Measurements from ENCODE around the gene CDH6.

Gene CDH6

GRCh38 chr5:31182136-31182535 is 11.3 kb upstream of the CDH6 start:
- H3K4me1 ChIP-seq (ENCODE audit: control extremely low read depth in 1 of 4, control insufficient read depth in 4 of 4, insufficient read depth in 4 of 4, low read length in 3 of 4), result no peaks in the 10 kb centered on the region
- ChIA-PET POLR2A (no interaction called here), CTCF (no interaction called here)
- 98% methylated on average over 5 of the region's 6 CpGs for WGBS (ENCODE audit: insufficient coverage)
- no peak overlapping the region for H3K27ac ChIP-seq (ENCODE audit: insufficient read depth in 1 of 2, low read depth in 1 of 2, low read length in 2 of 2, poor library complexity in 1 of 2, severe bottlenecking in 2 of 2)
- no peaks in the 10 kb centered on the region for H3K9me3 ChIP-seq (ENCODE audit: control extremely low read depth in 1 of 5, control insufficient read depth in 4 of 5, insufficient read depth in 2 of 5, low read depth in 1 of 5, low read length in 4 of 5)
- no peak for DNase-seq
- peaks cover 0 to 11% (median 0%) of the 10 kb centered on the region in 5 experiments for H3K27me3 ChIP-seq (replicated peaks in 2 of 5; ENCODE audit: control insufficient read depth in 4 of 5, insufficient read depth in 5 of 5, low read length in 4 of 5)
- no peaks in the 10 kb centered on the region for H3K36me3 ChIP-seq (ENCODE audit: control insufficient read depth in 4 of 4, insufficient read depth in 4 of 4, low read length in 3 of 4)
- H3K4me3 ChIP-seq (ENCODE audit: control insufficient read depth in 1 of 7, extremely low read depth in 1 of 7, insufficient read depth in 4 of 7, low read depth in 2 of 7, low read length in 6 of 7), result no peak overlapping the region

- ChIA-PET CTCF (interaction anchor here (1.0 to 2.7 kb wide), 8 partner anchors 10 to 381 kb away, joined by 3 to 11 read pairs (median 4); no protein-coding TSS in a partner anchor), POLR2A (no interaction called here)
- Histone ChIP-seq H3K36me3 (ENCODE audit: control insufficient read depth in 4 of 4, insufficient read depth in 4 of 4, low read length in 3 of 4) (no peaks in the 10 kb centered on the region), H3K9me3 (ENCODE audit: control extremely low read depth in 1 of 5, control insufficient read depth in 4 of 5, insufficient read depth in 2 of 5, low read depth in 1 of 5, low read length in 4 of 5) (no peaks in the 10 kb centered on the region), H3K27me3 (replicated peaks in 2 of 5; ENCODE audit: control insufficient read depth in 4 of 5, insufficient read depth in 5 of 5, low read length in 4 of 5) (peaks cover 0 to 9% (median 2%) of the 10 kb centered on the region in 5 experiments), H3K27ac (ENCODE audit: insufficient read depth in 1 of 2, low read depth in 1 of 2, low read length in 2 of 2, poor library complexity in 1 of 2, severe bottlenecking in 2 of 2) (no peak overlapping the region), H3K4me1 (ENCODE audit: control extremely low read depth in 1 of 4, control insufficient read depth in 4 of 4, insufficient read depth in 4 of 4, low read length in 3 of 4) (no peaks in the 10 kb centered on the region), H3K4me3 (ENCODE audit: control insufficient read depth in 1 of 7, extremely low read depth in 1 of 7, insufficient read depth in 4 of 7, low read depth in 2 of 7, low read length in 6 of 7) (no peak overlapping the region)
- no peak for DNase-seq
- WGBS (ENCODE audit: insufficient coverage), result 100% methylated on average over 4 of the region's 7 CpGs
Observed at GRCh38 chr5:31185951-31186350, 7.5 kb upstream of the CDH6 start.

GRCh38 chr5:31186672-31187267 is 6.7 kb upstream of the CDH6 start:
- H3K27me3 ChIP-seq (replicated peaks in 2 of 5; ENCODE audit: control insufficient read depth in 4 of 5, insufficient read depth in 5 of 5, low read length in 4 of 5), result peaks cover 0 to 10% (median 7%) of the 10 kb centered on the region in 5 experiments
- DNase-seq, result peak in 2 of 3 donors; percentile 53 to 54
- ChIA-PET CTCF (interaction anchor here (1.0 to 2.7 kb wide), 10 partner anchors 10 to 382 kb away, joined by 3 to 11 read pairs (median 4); no protein-coding TSS in a partner anchor), POLR2A (no interaction called here)
- 17% methylated on average over 3 of the region's 5 CpGs for WGBS (ENCODE audit: insufficient coverage)
- H3K4me1 ChIP-seq (ENCODE audit: control extremely low read depth in 1 of 4, control insufficient read depth in 4 of 4, insufficient read depth in 4 of 4, low read length in 3 of 4), result no peaks in the 10 kb centered on the region
- no peak overlapping the region for H3K27ac ChIP-seq (ENCODE audit: insufficient read depth in 1 of 2, low read depth in 1 of 2, low read length in 2 of 2, poor library complexity in 1 of 2, severe bottlenecking in 2 of 2)
- H3K36me3 ChIP-seq (ENCODE audit: control insufficient read depth in 4 of 4, insufficient read depth in 4 of 4, low read length in 3 of 4), result no peaks in the 10 kb centered on the region
- H3K9me3 ChIP-seq (ENCODE audit: control extremely low read depth in 1 of 5, control insufficient read depth in 4 of 5, insufficient read depth in 2 of 5, low read depth in 1 of 5, low read length in 4 of 5), result no peaks in the 10 kb centered on the region
- no peak overlapping the region for H3K4me3 ChIP-seq (ENCODE audit: control insufficient read depth in 1 of 7, extremely low read depth in 1 of 7, insufficient read depth in 4 of 7, low read depth in 2 of 7, low read length in 6 of 7)

GRCh38 chr5:31187591-31187990 is 5.9 kb upstream of the CDH6 start:
- ChIA-PET POLR2A (no interaction called here), CTCF (interaction anchor here (0.9 to 2.7 kb wide), 8 partner anchors 11 to 82 kb away, joined by 3 to 11 read pairs (median 4); no protein-coding TSS in a partner anchor)
- peaks cover 5 to 16% (median 12%) of the 10 kb centered on the region in 5 experiments for H3K27me3 ChIP-seq (replicated peaks in 2 of 5; ENCODE audit: control insufficient read depth in 4 of 5, insufficient read depth in 5 of 5, low read length in 4 of 5)
- H3K36me3 ChIP-seq (ENCODE audit: control insufficient read depth in 4 of 4, insufficient read depth in 4 of 4, low read length in 3 of 4), result no peaks in the 10 kb centered on the region
- no peak overlapping the region for H3K4me3 ChIP-seq (ENCODE audit: control insufficient read depth in 1 of 7, extremely low read depth in 1 of 7, insufficient read depth in 4 of 7, low read depth in 2 of 7, low read length in 6 of 7)
- WGBS (ENCODE audit: insufficient coverage), result 0% methylated on average over 1 of the region's 7 CpGs
- no peaks in the 10 kb centered on the region for H3K4me1 ChIP-seq (ENCODE audit: control extremely low read depth in 1 of 4, control insufficient read depth in 4 of 4, insufficient read depth in 4 of 4, low read length in 3 of 4)
- no peak overlapping the region for H3K27ac ChIP-seq (ENCODE audit: insufficient read depth in 1 of 2, low read depth in 1 of 2, low read length in 2 of 2, poor library complexity in 1 of 2, severe bottlenecking in 2 of 2)
- H3K9me3 ChIP-seq (ENCODE audit: control extremely low read depth in 1 of 5, control insufficient read depth in 4 of 5, insufficient read depth in 2 of 5, low read depth in 1 of 5, low read length in 4 of 5), result no peaks in the 10 kb centered on the region
- no peak for DNase-seq

- CTCF ChIA-PET, result interaction anchor here (2.4 kb wide), 1 partner anchor 12 kb away, joined by 5 read pairs; no protein-coding TSS in a partner anchor
- Histone ChIP-seq H3K9me3 (ENCODE audit: control extremely low read depth in 1 of 5, control insufficient read depth in 4 of 5, insufficient read depth in 2 of 5, low read depth in 1 of 5, low read length in 4 of 5) (no peaks in the 10 kb centered on the region), H3K27ac (ENCODE audit: insufficient read depth in 1 of 2, low read depth in 1 of 2, low read length in 2 of 2, poor library complexity in 1 of 2, severe bottlenecking in 2 of 2) (no peak overlapping the region), H3K4me3 (ENCODE audit: control insufficient read depth in 1 of 7, extremely low read depth in 1 of 7, insufficient read depth in 4 of 7, low read depth in 2 of 7, low read length in 6 of 7) (no peak overlapping the region), H3K36me3 (ENCODE audit: control insufficient read depth in 4 of 4, insufficient read depth in 4 of 4, low read length in 3 of 4) (no peaks in the 10 kb centered on the region), H3K4me1 (ENCODE audit: control extremely low read depth in 1 of 4, control insufficient read depth in 4 of 4, insufficient read depth in 4 of 4, low read length in 3 of 4) (peaks cover 0 to 18% (median 9%) of the 10 kb centered on the region in 4 experiments), H3K27me3 (replicated peaks in 2 of 5; ENCODE audit: control insufficient read depth in 4 of 5, insufficient read depth in 5 of 5, low read length in 4 of 5) (peaks cover 23 to 57% (median 44%) of the 10 kb centered on the region in 5 experiments)
- no CpG with 5 or more reads among the region's 1 CpG for WGBS (ENCODE audit: insufficient coverage)
- POLR2A ChIA-PET, result no interaction called here
- no peak for DNase-seq
Observed at GRCh38 chr5:31192442-31192841, 1.0 kb upstream of the CDH6 start.

- peaks cover 23 to 61% (median 42%) of the 10 kb centered on the region in 5 experiments for H3K27me3 ChIP-seq (replicated peaks in 2 of 5; ENCODE audit: control insufficient read depth in 4 of 5, insufficient read depth in 5 of 5, low read length in 4 of 5)
- ChIA-PET POLR2A (no interaction called here), CTCF (interaction anchor here (0.5 to 1.0 kb wide), 3 partner anchors 249 to 981 kb away, joined by 3 read pairs; no protein-coding TSS in a partner anchor)
- H3K27ac ChIP-seq (ENCODE audit: insufficient read depth in 1 of 2, low read depth in 1 of 2, low read length in 2 of 2, poor library complexity in 1 of 2, severe bottlenecking in 2 of 2), result no peak overlapping the region
- WGBS (ENCODE audit: insufficient coverage), result 52% methylated on average over 6 of the region's 10 CpGs
- peaks cover 0 to 18% (median 9%) of the 10 kb centered on the region in 4 experiments for H3K4me1 ChIP-seq (ENCODE audit: control extremely low read depth in 1 of 4, control insufficient read depth in 4 of 4, insufficient read depth in 4 of 4, low read length in 3 of 4)
- no peaks in the 10 kb centered on the region for H3K36me3 ChIP-seq (ENCODE audit: control insufficient read depth in 4 of 4, insufficient read depth in 4 of 4, low read length in 3 of 4)
- no peaks in the 10 kb centered on the region for H3K9me3 ChIP-seq (ENCODE audit: control extremely low read depth in 1 of 5, control insufficient read depth in 4 of 5, insufficient read depth in 2 of 5, low read depth in 1 of 5, low read length in 4 of 5)
- DNase-seq, result peak in 2 of 3 donors; percentile 50 to 70
- H3K4me3 ChIP-seq (ENCODE audit: control insufficient read depth in 1 of 7, extremely low read depth in 1 of 7, insufficient read depth in 4 of 7, low read depth in 2 of 7, low read length in 6 of 7), result peak overlapping the region in 2 of 7 experiments; percentile 66
Observed at GRCh38 chr5:31193116-31193515, 370 bp upstream of the CDH6 start.

- H3K4me3 ChIP-seq (ENCODE audit: control insufficient read depth in 1 of 7, extremely low read depth in 1 of 7, insufficient read depth in 4 of 7, low read depth in 2 of 7, low read length in 6 of 7), result peak overlapping the region in 5 of 7 experiments; percentile 15 to 66 (median 52)
- DNase-seq, result no peak
- peaks cover 23 to 64% (median 46%) of the 10 kb centered on the region in 5 experiments for H3K27me3 ChIP-seq (replicated peaks in 2 of 5; ENCODE audit: control insufficient read depth in 4 of 5, insufficient read depth in 5 of 5, low read length in 4 of 5)
- H3K36me3 ChIP-seq (ENCODE audit: control insufficient read depth in 4 of 4, insufficient read depth in 4 of 4, low read length in 3 of 4), result no peaks in the 10 kb centered on the region
- H3K27ac ChIP-seq (ENCODE audit: insufficient read depth in 1 of 2, low read depth in 1 of 2, low read length in 2 of 2, poor library complexity in 1 of 2, severe bottlenecking in 2 of 2), result no peak overlapping the region
- no peaks in the 10 kb centered on the region for H3K9me3 ChIP-seq (ENCODE audit: control extremely low read depth in 1 of 5, control insufficient read depth in 4 of 5, insufficient read depth in 2 of 5, low read depth in 1 of 5, low read length in 4 of 5)
- WGBS (ENCODE audit: insufficient coverage), result 7% methylated on average over 12 of the region's 15 CpGs
- CTCF ChIA-PET, result no interaction called here
- POLR2A ChIA-PET, result no interaction called here
- peaks cover 0 to 18% (median 9%) of the 10 kb centered on the region in 4 experiments for H3K4me1 ChIP-seq (ENCODE audit: control extremely low read depth in 1 of 4, control insufficient read depth in 4 of 4, insufficient read depth in 4 of 4, low read length in 3 of 4)
Observed at GRCh38 chr5:31194468-31194813, 955 bp downstream of the CDH6 start.

Data from common myeloid progenitor, CD34-positive (primary cell).